Thyroid gland (tissue), 4 donors: ENCODE data around the gene AP3S2. TPM values are rescaled to one million over a fixed set of nuclear protein-coding genes. Genes with fewer than 3 reads are reported as not detected.
"Not testable (repeated sequence)": the region's sequence is repeated elsewhere in the genome, so short reads cannot be mapped to it uniquely, and the experiment has no call there.

Source experiments
- DNase-seq, 2 donors: peaks; one replicate each; pipeline ENCODE4 v3.0.0-alpha.2; 2019
- H3K27ac ChIP-seq, 3 donors: fragments of 200-600 bp; sonication (generic); 1 replicate in 2 of 3; 2 replicates in 1 of 3; pipeline ENCODE4 v1.5.1; 2016 to 2019; ENCODE audit warnings: mild to moderate bottlenecking in 1 of 3, moderate library complexity in 1 of 3
- H3K27me3 ChIP-seq: fragments of 200-600 bp; sonication (generic); one replicate; pipeline ENCODE4 v1.5.1; 2019
- H3K36me3 ChIP-seq, 2 donors: fragments of 200-600 bp; sonication (generic); one replicate each; pipeline ENCODE4 v1.5.1; 2016 to 2019
- H3K4me1 ChIP-seq, 2 donors: fragments of 200-600 bp; sonication (generic); one replicate each; pipeline ENCODE4 v1.5.1; 2017 to 2019
- H3K4me3 ChIP-seq, 3 donors: fragments of 200-600 bp; sonication (generic); replicated peaks in 1 of 3; 1 replicate in 2 of 3; 2 replicates in 1 of 3; pipeline ENCODE4 v1.5.1; 2016; ENCODE audit warnings: mild to moderate bottlenecking in 1 of 3
- H3K9me3 ChIP-seq: fragments of 200-600 bp; sonication (generic); one replicate; pipeline ENCODE4 v1.5.1; 2017
- CTCF ChIP-seq, 6 experiments: fragments of 200-600 bp in 3 of 6; fragments of 450-650 bp in 3 of 6; sonication (generic) in 3 of 6; IDR thresholded peaks; one replicate each; pipeline ENCODE4 v1.5.1; 2016 to 2019; ENCODE audit warnings: antibody characterized with exemption in 6 of 6, mild to moderate bottlenecking in 2 of 6, inconsistent platforms in 1 of 6, moderate library complexity in 1 of 6
- POLR2A ChIP-seq, 2 donors: fragments of 450-650 bp; IDR thresholded peaks; one replicate each; pipeline ENCODE4 v1.6.1; 2017; ENCODE audit warnings: antibody characterized with exemption in 2 of 2, mild to moderate bottlenecking in 2 of 2, moderate library complexity in 1 of 2
- WGBS, 2 donors: methylation state at CpG; one replicate each; pipeline ENCODE4 v1.1.5; 2017; 5-methylcytosine and 5-hydroxymethylcytosine counted together
- intact Hi-C: fragments of 100-400 bp; cut with DNase I; formaldehyde crosslinking; loops from one replicate; pipeline ENCODE4 v1.15.1; 2023
- total RNA-seq, 4 donors: library from RNA; depleted of rRNA; stranded (reverse); fragments of >200 nt; gene quantifications; one replicate each; pipeline ENCODE4 v1.2.3, GENCODE V29; 2016

AP3S2 gene
- total RNA-seq, 4 donors from 2014 or later = 59.6 to 98.6 (median 67.6) TPM

- no peak overlapping the region for H3K27ac ChIP-seq
- intact Hi-C loops = no loop called here
- H3K9me3 ChIP-seq = no peaks in the 10 kb centered on the region
- no peak for TF ChIP-seq POLR2A (IDR thresholded peaks at IDR 0.05)
- TF ChIP-seq CTCF (IDR thresholded peaks at IDR 0.05) = no peak
- H3K27me3 ChIP-seq = no peaks in the 10 kb centered on the region
- H3K4me3 ChIP-seq = no peak overlapping the region
- 89% methylated on average over 2 of the region's 2 CpGs for WGBS, 2 donors
- DNase-seq = no peak
- H3K36me3 ChIP-seq = peaks cover 0 to 22% of the 10 kb centered on the region in 2 donors
- no peaks in the 10 kb centered on the region for H3K4me1 ChIP-seq
These were observed 32.9 kb downstream of the AP3S2 start for GRCh38 chr15:89860891-89861290.

GRCh38 chr15:89860431-89860830 lies 33.4 kb downstream of the AP3S2 start:
- H3K9me3 ChIP-seq = no peaks in the 10 kb centered on the region
- WGBS, 2 donors = 77 to 85% methylated on average over 3 of the region's 3 CpGs
- H3K4me1 ChIP-seq = no peaks in the 10 kb centered on the region
- TF ChIP-seq POLR2A (IDR thresholded peaks at IDR 0.05) (no peak), CTCF (IDR thresholded peaks at IDR 0.05) (no peak)
- H3K27ac ChIP-seq = no peak overlapping the region
- intact Hi-C loops = no loop called here
- no peaks in the 10 kb centered on the region for H3K27me3 ChIP-seq
- peaks cover 0 to 21% of the 10 kb centered on the region in 2 donors for H3K36me3 ChIP-seq
- no peak for DNase-seq
- no peak overlapping the region for H3K4me3 ChIP-seq

DNA sequence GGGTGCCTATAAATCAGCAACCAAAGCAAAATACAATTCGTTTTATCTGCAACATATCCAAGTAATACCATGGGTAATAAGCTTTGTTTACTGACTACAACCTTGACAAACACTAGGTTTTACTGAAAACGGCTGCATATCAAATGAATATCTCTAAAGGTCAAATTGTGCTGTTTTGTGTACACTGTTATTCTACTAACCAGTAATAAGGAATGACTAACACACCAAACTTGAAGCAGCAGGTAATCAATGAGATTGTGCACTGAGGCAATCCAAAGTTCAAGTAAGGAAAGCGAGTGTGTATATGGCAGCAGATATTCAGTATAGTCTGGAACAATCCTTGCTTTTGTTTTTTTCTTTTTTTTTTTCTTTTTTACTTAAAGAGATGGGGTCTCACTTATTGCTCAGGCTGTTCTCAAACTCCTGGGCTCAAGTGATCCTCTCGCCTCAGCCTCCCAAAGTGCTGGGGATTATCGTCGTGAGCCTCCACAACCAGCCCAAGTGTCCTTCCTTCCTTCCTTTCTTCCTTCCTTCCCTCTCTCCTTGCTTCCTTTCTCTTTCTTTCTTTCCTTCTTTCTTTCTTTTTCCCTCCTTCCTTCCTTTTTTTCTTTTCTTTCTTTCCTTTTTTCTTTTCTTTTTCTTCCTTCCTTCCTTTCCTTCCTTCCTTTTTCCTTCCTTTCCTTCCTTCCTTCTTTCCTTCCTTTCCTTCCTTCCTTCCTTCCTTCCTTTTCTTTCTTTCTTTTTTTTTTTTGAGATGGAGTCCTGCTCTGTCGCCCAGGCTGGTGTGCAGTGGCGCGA lies 34.9 kb downstream of the AP3S2 start:
- Histone ChIP-seq H3K27ac (no peak overlapping the region), H3K36me3 (peaks cover 0 to 18% of the 10 kb centered on the region in 2 donors), H3K4me1 (no peaks in the 10 kb centered on the region), H3K4me3 (no peak overlapping the region), H3K27me3 (no peaks in the 10 kb centered on the region), H3K9me3 (no peaks in the 10 kb centered on the region)
- 88 to 94% methylated on average over 9 of the region's 9 CpGs for WGBS, 2 donors
- intact Hi-C loops = no loop called here
- DNase-seq = no peak
- TF ChIP-seq POLR2A (IDR thresholded peaks at IDR 0.05) (no peak), CTCF (IDR thresholded peaks at IDR 0.05) (no peak)

- WGBS, 2 donors = 91 to 99% methylated on average over 3 of the region's 3 CpGs
- Histone ChIP-seq H3K27me3 (no peaks in the 10 kb centered on the region), H3K4me1 (no peaks in the 10 kb centered on the region), H3K4me3 (no peak overlapping the region), H3K36me3 (peaks cover 0 to 18% of the 10 kb centered on the region in 2 donors), H3K27ac (no peak overlapping the region), H3K9me3 (no peaks in the 10 kb centered on the region)
- intact Hi-C loops = no loop called here
- TF ChIP-seq CTCF (IDR thresholded peaks at IDR 0.05) = no peak
- TF ChIP-seq POLR2A (IDR thresholded peaks at IDR 0.05) = no peak
- DNase-seq = no peak
These were observed 36.1 kb downstream of the AP3S2 start for GRCh38 chr15:89857673-89858072.

- DNase-seq = no peak
- H3K4me3 ChIP-seq = no peak overlapping the region
- no peak overlapping the region for H3K27ac ChIP-seq
- TF ChIP-seq CTCF (IDR thresholded peaks at IDR 0.05) = no peak
- no peak for TF ChIP-seq POLR2A (IDR thresholded peaks at IDR 0.05)
- no peaks in the 10 kb centered on the region for H3K27me3 ChIP-seq
- intact Hi-C loops = no loop called here
- no peaks in the 10 kb centered on the region for H3K9me3 ChIP-seq
- H3K36me3 ChIP-seq = peaks cover 0 to 14% of the 10 kb centered on the region in 2 donors
- 96 to 100% methylated on average over 3 of the region's 3 CpGs for WGBS, 2 donors
- H3K4me1 ChIP-seq = peaks cover 0 to 5% of the 10 kb centered on the region in 2 donors
These were observed 37.8 kb downstream of the AP3S2 start for GRCh38 chr15:89855948-89856347.

DNA sequence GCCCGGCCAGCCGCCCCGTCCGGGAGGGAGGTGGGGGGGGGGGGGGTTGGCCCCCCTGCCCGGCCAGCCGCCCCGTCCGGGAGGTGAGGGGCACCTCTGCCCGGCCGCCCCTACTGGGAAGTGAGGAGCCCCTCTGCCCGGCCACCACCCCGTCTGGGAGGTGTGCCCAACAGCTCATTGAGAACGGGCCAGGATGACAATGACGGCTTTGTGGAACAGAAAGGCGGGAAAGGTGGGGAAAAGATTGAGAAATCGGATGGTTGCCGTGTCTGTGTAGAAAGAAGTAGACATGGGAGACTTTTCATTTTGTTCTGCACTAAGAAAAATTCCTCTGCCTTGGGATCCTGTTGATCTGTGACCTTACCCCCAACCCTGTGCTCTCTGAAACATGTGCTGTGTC lies 38.9 kb downstream of the AP3S2 start:
- H3K4me3 ChIP-seq, H3K27me3 ChIP-seq, H3K4me1 ChIP-seq, DNase-seq, H3K36me3 ChIP-seq, intact Hi-C loops, H3K9me3 ChIP-seq, H3K27ac ChIP-seq: not testable (repeated sequence)
- WGBS, 2 donors = 93 to 98% methylated on average over 7 to 12 of the region's 17 CpGs
